Neuronal stem cell (in vitro differentiated cells): ENCODE results near the gene ZNF407.
A peak's percentile ranks its signal among the peaks of the same experiment; 100 is the strongest.

Experiments used
- DNase-seq: peaks from one replicate; pipeline ENCODE4 v3.0.0-alpha.2; 2013; ENCODE audit warnings: low spot score
- H2AFZ ChIP-seq: one replicate; pipeline ENCODE4 v1.6.1; 2013; ENCODE audit warnings: mild to moderate bottlenecking, low read length, inconsistent platforms
- H2AK5ac ChIP-seq: 2 replicates; pipeline ENCODE4 v1.6.1; 2013; ENCODE audit warnings: low read depth, mild to moderate bottlenecking, inconsistent platforms, low read length, moderate library complexity, mixed read lengths
- H2BK120ac ChIP-seq: 2 replicates; pipeline ENCODE4 v1.6.1; 2013; ENCODE audit warnings: low read depth, mild to moderate bottlenecking, inconsistent platforms, low read length, moderate library complexity, mixed read lengths
- H2BK12ac ChIP-seq: one replicate; pipeline ENCODE4 v1.6.1; 2013; ENCODE audit warnings: low read length, inconsistent platforms
- H2BK15ac ChIP-seq: 2 replicates; pipeline ENCODE4 v1.6.1; 2013; ENCODE audit warnings: mild to moderate bottlenecking, low read length, inconsistent platforms, mixed read lengths
- H2BK5ac ChIP-seq: one replicate; pipeline ENCODE4 v1.6.1; 2013; ENCODE audit warnings: inconsistent platforms, mild to moderate bottlenecking, low read length, moderate library complexity
- H3K14ac ChIP-seq: one replicate; pipeline ENCODE4 v1.6.1; 2013; ENCODE audit warnings: low read length, inconsistent platforms
- H3K18ac ChIP-seq: 2 replicates; pipeline ENCODE4 v1.6.1; 2013; ENCODE audit warnings: low read length, inconsistent platforms
- H3K23ac ChIP-seq: 2 replicates; pipeline ENCODE4 v1.6.1; 2013; ENCODE audit warnings: low read depth, mild to moderate bottlenecking, mixed read lengths, low read length, inconsistent platforms; ENCODE audit not compliant: poor library complexity
- H3K27ac ChIP-seq: replicated peaks from 3 replicates; pipeline ENCODE4 v1.5.1; 2013; ENCODE audit warnings: low read length, inconsistent platforms
- H3K27me3 ChIP-seq, 3 experiments: 2 replicates each; pipeline ENCODE4 v1.6.1; 2013; ENCODE audit warnings: low read length in 3 of 3, mild to moderate bottlenecking in 2 of 3, inconsistent platforms in 1 of 3, low read depth in 1 of 3, mixed read lengths in 1 of 3, moderate library complexity in 1 of 3; ENCODE audit not compliant: control insufficient read depth in 3 of 3, insufficient read depth in 3 of 3
- H3K36me3 ChIP-seq, 2 donors: replicated peaks in 1 of 2; 2 replicates each; pipeline ENCODE4 v1.6.1; 2013; ENCODE audit warnings: low read length in 2 of 2; ENCODE audit not compliant: control insufficient read depth in 2 of 2, insufficient read depth in 2 of 2
- H3K4ac ChIP-seq: 2 replicates; pipeline ENCODE4 v1.6.1; 2013; ENCODE audit warnings: inconsistent platforms, mild to moderate bottlenecking, low read length, moderate library complexity
- H3K4me1 ChIP-seq, 2 donors: 1 replicate in 1 of 2; 2 replicates in 1 of 2; pipeline ENCODE4 v1.6.1; 2013; ENCODE audit warnings: low read length in 2 of 2, low read depth in 1 of 2; ENCODE audit not compliant: control insufficient read depth in 2 of 2, insufficient read depth in 1 of 2
- H3K4me2 ChIP-seq: one replicate; pipeline ENCODE4 v1.6.1; 2013; ENCODE audit warnings: mild to moderate bottlenecking, low read length, inconsistent platforms; ENCODE audit not compliant: insufficient read depth, poor library complexity, severe bottlenecking
- H3K4me3 ChIP-seq, 2 donors: 2 replicates each; pipeline ENCODE4 v1.5.1; 2013; ENCODE audit warnings: low read length in 2 of 2, mild to moderate bottlenecking in 2 of 2, inconsistent platforms in 1 of 2, moderate library complexity in 1 of 2
- H3K79me1 ChIP-seq: one replicate; pipeline ENCODE4 v1.6.1; 2013; ENCODE audit warnings: low read depth, mild to moderate bottlenecking, inconsistent platforms, low read length, moderate library complexity
- H3K9ac ChIP-seq: one replicate; pipeline ENCODE4 v1.6.1; 2013; ENCODE audit warnings: mild to moderate bottlenecking, low read depth, low read length, inconsistent platforms; ENCODE audit not compliant: poor library complexity
- H3K9me3 ChIP-seq, 2 donors: replicated peaks in 1 of 2; 2 replicates each; pipeline versions ENCODE3 to v1.6.1; 2013; ENCODE audit warnings: low read length in 2 of 2, mild to moderate bottlenecking in 2 of 2, inconsistent platforms in 1 of 2, low read depth in 1 of 2, mixed read lengths in 1 of 2, moderate library complexity in 1 of 2; ENCODE audit not compliant: control insufficient read depth in 2 of 2, insufficient read depth in 1 of 2
- H4K8ac ChIP-seq: one replicate; pipeline ENCODE4 v1.6.1; 2013; ENCODE audit warnings: low read depth, mild to moderate bottlenecking, inconsistent platforms, low read length, moderate library complexity
- H4K91ac ChIP-seq: one replicate; pipeline ENCODE4 v1.6.1; 2013; ENCODE audit warnings: low read length, low read depth, mild to moderate bottlenecking, inconsistent platforms; ENCODE audit not compliant: poor library complexity
- WGBS, 2 donors: extraction: QIAGEN DNeasy Blood & Tissue Kit; methylation state at CpG; one replicate each; pipeline ENCODE4 v1.1.7; 2013; ENCODE audit warnings: missing lambda C conversion rate in 2 of 2, mixed read lengths in 1 of 2; ENCODE audit not compliant: insufficient read length in 2 of 2, insufficient replicate concordance in 1 of 2; ENCODE audit errors: extremely low coverage in 2 of 2; 5-methylcytosine and 5-hydroxymethylcytosine counted together

ZNF407 gene

DNA sequence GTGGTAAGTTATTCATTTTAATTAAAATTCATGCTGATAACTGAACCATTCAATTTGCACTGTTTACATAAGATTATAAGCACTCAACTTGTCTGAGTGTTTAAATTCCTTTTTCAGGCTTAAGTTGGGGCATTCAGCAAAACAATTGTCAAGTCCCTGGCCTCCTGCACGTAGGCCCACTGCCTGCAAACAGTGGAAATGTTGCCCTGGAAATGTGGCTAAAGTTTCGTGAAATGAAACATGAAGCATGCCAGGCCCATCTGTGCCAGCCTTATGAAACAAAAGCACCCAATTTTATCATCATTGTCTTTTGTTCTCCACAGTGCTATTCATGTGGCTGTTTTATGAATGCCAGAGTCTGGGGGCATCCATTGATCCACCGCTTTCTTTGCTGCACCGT lies 447.6 kb downstream of the ZNF407 start:
- H3K4me3 ChIP-seq = no peak overlapping the region
- H3K14ac ChIP-seq = no peak overlapping the region
- H3K4ac ChIP-seq = no peak overlapping the region
- H3K27me3 ChIP-seq = no peaks in the 10 kb centered on the region
- H3K4me2 ChIP-seq = no peak overlapping the region
- no peak overlapping the region for H4K8ac ChIP-seq
- H2BK120ac ChIP-seq = no peak overlapping the region
- no peak overlapping the region for H4K91ac ChIP-seq
- no peak overlapping the region for H3K27ac ChIP-seq
- H2BK5ac ChIP-seq = no peak overlapping the region
- no CpG with 5 or more reads among the region's 4 CpGs for WGBS, 2 donors
- H3K9me3 ChIP-seq = no peaks in the 10 kb centered on the region
- H2AK5ac ChIP-seq = no peak overlapping the region
- H3K9ac ChIP-seq = no peak overlapping the region
- H3K79me1 ChIP-seq = no peaks in the 10 kb centered on the region
- H3K18ac ChIP-seq = no peak overlapping the region
- H3K36me3 ChIP-seq = no peaks in the 10 kb centered on the region
- H3K23ac ChIP-seq = no peak overlapping the region
- no peak overlapping the region for H2BK15ac ChIP-seq
- H3K4me1 ChIP-seq = peaks cover 2 to 4% of the 10 kb centered on the region in 2 donors
- no peak overlapping the region for H2AFZ ChIP-seq
- DNase-seq = no peak
- no peak overlapping the region for H2BK12ac ChIP-seq

DNA sequence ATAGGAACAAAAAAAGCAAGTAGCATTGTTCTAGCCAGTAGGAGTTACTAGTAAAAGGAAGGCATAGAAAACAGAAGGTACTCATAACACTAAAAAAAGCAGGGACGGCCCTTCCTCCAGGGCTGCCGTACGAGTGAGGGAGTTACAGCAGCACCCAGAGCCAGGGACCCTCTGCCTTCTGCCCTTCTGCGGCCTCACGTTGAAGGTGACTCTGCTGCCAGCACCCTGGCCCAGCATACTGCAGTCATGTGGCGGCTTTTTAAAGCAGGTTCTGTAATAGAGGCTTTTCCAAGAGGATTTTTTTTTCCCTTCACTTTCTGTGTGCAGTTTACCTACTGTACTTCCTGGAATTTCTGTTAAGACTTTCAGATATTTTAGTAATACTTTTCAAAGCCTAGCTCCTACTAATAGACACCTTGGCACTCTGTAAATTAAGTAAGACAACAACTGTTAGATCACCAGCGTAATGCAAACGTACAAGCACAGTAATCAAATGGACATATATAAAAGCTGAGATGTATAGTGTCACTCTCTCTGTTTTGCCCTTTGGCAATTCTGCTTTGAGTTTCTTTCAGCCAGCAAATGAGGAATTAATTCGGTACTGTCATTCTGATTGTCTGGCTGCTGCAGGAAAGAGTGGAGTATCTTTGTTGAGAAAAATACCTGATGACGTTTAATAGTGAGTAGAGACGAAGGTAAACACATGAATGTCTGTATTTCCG lies 449.7 kb downstream of the ZNF407 start:
- Histone ChIP-seq H3K4ac (no peak overlapping the region), H2BK15ac (no peak overlapping the region), H3K4me1 (peaks cover 2 to 4% of the 10 kb centered on the region in 2 donors), H3K14ac (no peak overlapping the region), H3K9ac (no peak overlapping the region), H3K4me2 (no peak overlapping the region), H3K27me3 (no peaks in the 10 kb centered on the region), H3K27ac (no peak overlapping the region), H3K18ac (peak overlapping the region; percentile 44), H3K36me3 (no peaks in the 10 kb centered on the region), H2AFZ (no peak overlapping the region), H2BK12ac (no peak overlapping the region), H3K79me1 (no peaks in the 10 kb centered on the region), H4K8ac (no peak overlapping the region), H2BK5ac (no peak overlapping the region), H2AK5ac (no peak overlapping the region), H2BK120ac (no peak overlapping the region), H3K9me3 (no peaks in the 10 kb centered on the region), H3K4me3 (no peak overlapping the region), H4K91ac (no peak overlapping the region), H3K23ac (no peak overlapping the region)
- no CpG with 5 or more reads among the region's 12 CpGs for WGBS, 2 donors
- DNase-seq = no peak

DNA sequence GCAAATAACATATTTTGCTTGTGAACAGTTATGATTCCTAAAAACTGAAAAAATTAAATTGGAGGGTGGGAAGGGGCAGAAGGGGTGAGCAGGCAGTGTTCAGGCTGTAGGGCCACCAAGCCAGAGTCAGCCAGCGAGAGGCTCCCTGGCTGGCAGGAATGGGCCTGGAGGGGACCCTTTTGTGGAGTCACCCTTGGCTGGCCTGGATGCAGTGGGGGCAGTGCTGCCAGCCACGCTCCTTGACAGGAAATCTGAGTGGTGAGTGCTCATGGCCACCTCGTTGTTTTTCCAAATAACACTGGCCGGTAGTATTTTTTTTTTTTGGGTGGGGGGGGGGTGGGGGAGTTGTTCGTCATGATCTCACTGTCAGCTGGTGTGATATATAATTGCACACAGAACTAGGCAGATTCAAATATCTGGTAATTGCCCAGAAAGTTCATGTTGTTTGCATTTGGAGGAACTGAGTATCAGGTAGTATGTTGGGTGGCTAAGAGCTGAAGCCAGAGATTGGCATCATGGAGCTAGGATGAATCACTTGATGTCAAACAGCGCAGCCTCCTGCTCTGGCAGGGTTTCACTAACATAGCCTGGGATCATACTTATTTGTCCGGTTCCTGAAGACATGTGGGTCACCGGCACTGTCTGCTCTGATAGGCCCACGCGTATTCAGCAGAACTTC lies 451.2 kb downstream of the ZNF407 start:
- no peak overlapping the region for H4K8ac ChIP-seq
- no peak overlapping the region for H3K18ac ChIP-seq
- DNase-seq = no peak
- H3K23ac ChIP-seq = no peak overlapping the region
- H4K91ac ChIP-seq = no peak overlapping the region
- H3K4ac ChIP-seq = no peak overlapping the region
- no peak overlapping the region for H3K4me3 ChIP-seq
- no peak overlapping the region for H2BK5ac ChIP-seq
- no peak overlapping the region for H3K4me2 ChIP-seq
- H2BK120ac ChIP-seq = no peak overlapping the region
- no peak overlapping the region for H2BK12ac ChIP-seq
- no peaks in the 10 kb centered on the region for H3K36me3 ChIP-seq
- no peak overlapping the region for H3K9ac ChIP-seq
- H3K14ac ChIP-seq = no peak overlapping the region
- no CpG with 5 or more reads among the region's 10 CpGs for WGBS, 2 donors
- no peak overlapping the region for H3K27ac ChIP-seq
- H3K27me3 ChIP-seq = no peaks in the 10 kb centered on the region
- H2AK5ac ChIP-seq = no peak overlapping the region
- H3K79me1 ChIP-seq = no peaks in the 10 kb centered on the region
- H3K9me3 ChIP-seq = no peaks in the 10 kb centered on the region
- no peak overlapping the region for H2BK15ac ChIP-seq
- H2AFZ ChIP-seq = no peak overlapping the region
- H3K4me1 ChIP-seq = peaks cover 2 to 4% of the 10 kb centered on the region in 2 donors

DNA sequence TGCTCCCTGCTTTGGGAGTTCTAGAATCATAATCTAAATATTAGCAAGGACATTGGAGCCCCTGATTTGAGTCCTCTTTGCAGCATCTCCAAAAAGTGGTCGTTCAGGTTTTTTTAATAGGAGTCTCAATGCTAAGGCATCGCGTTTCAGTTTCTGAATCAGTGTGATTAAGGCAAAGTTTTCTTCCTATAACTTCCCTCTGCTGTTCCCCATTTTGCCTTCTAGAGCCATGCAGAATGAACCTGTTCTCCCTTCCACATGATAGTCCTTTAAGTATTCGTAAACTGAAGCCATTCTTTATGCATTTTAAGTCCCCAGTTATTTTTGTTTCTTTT lies 451.8 kb downstream of the ZNF407 start:
- Histone ChIP-seq H2BK15ac (no peak overlapping the region), H3K9me3 (no peaks in the 10 kb centered on the region), H3K18ac (no peak overlapping the region), H3K36me3 (no peaks in the 10 kb centered on the region), H2BK120ac (no peak overlapping the region), H3K4me2 (no peak overlapping the region), H3K4me1 (peaks cover 2 to 4% of the 10 kb centered on the region in 2 donors), H3K9ac (no peak overlapping the region), H3K4me3 (no peak overlapping the region), H2AFZ (no peak overlapping the region), H3K27ac (no peak overlapping the region), H3K4ac (no peak overlapping the region), H3K14ac (no peak overlapping the region), H3K79me1 (no peaks in the 10 kb centered on the region), H3K23ac (no peak overlapping the region), H2BK5ac (no peak overlapping the region), H4K8ac (no peak overlapping the region), H2AK5ac (no peak overlapping the region), H2BK12ac (no peak overlapping the region), H4K91ac (no peak overlapping the region), H3K27me3 (no peaks in the 10 kb centered on the region)
- WGBS, 2 donors = no CpG with 5 or more reads among the region's 4 CpGs
- DNase-seq = no peak
